Activated CD4-positive, CD25-positive, alpha-beta regulatory T cell treated with anti-CD3 and anti-CD28 coated beads, Interleukin-2, amount 50 U/mL, for 24 hours (primary cell): ENCODE data around the gene MAPKAP1.

Experiments used
- ATAC-seq, 2 donors: fragments of 150-1000 bp; cut with Tn5 transposase; one replicate each; pipeline ENCODE4 v1.10.0; 2021; ENCODE audit warnings: mild to moderate bottlenecking in 1 of 2, moderate library complexity in 1 of 2

The MAPKAP1 gene

GRCh38 chr9:125706651-125707471 lies at the start of gene MAPKAP1:
MAPKAP1 (minus strand) TSS chr9:125707208; CDS start chr9:125672574, 34,634 bp downstream.
- peak; percentile 100 for ATAC-seq

GRCh38 chr9:125756518-125756917 lies 49.5 kb upstream of the MAPKAP1 start:
- ATAC-seq = no peak

GRCh38 chr9:125755340-125755739 lies 48.3 kb upstream of the MAPKAP1 start:
- ATAC-seq = no peak

GRCh38 chr9:125754096-125754495 lies 47.1 kb upstream of the MAPKAP1 start:
- no peak for ATAC-seq

GRCh38 chr9:125752070-125752628 lies 45.1 kb upstream of the MAPKAP1 start:
- no peak for ATAC-seq

- no peak for ATAC-seq
These were observed 43.6 kb upstream of the MAPKAP1 start for GRCh38 chr9:125750627-125751011.

GRCh38 chr9:125749951-125750626 lies 43.1 kb upstream of the MAPKAP1 start:
- no peak for ATAC-seq

- no peak for ATAC-seq
These were observed 42.4 kb upstream of the MAPKAP1 start for GRCh38 chr9:125749287-125749935.

GRCh38 chr9:125748446-125749099 lies 41.6 kb upstream of the MAPKAP1 start:
- ATAC-seq = no peak

- no peak for ATAC-seq
These were observed 40.9 kb upstream of the MAPKAP1 start for GRCh38 chr9:125747765-125748445.

- ATAC-seq = peak; percentile 0 to 4
These were observed 40.2 kb upstream of the MAPKAP1 start, which contains the start of gene PBX3 for GRCh38 chr9:125747053-125747764. PBX3 (plus strand) TSS chr9:125747373.

GRCh38 chr9:125746774-125747052 lies 39.7 kb upstream of the MAPKAP1 start:
- ATAC-seq = peak; percentile 2 to 5

- peak; percentile 86 to 90 for ATAC-seq
These were observed 39.2 kb upstream of the MAPKAP1 start for GRCh38 chr9:125746017-125746773.

- ATAC-seq = no peak
These were observed 38.6 kb upstream of the MAPKAP1 start for GRCh38 chr9:125745682-125746016.

GRCh38 chr9:125745018-125745417 lies 38.0 kb upstream of the MAPKAP1 start:
- no peak for ATAC-seq

- no peak for ATAC-seq
These were observed 37.6 kb upstream of the MAPKAP1 start for GRCh38 chr9:125744616-125745015.

- no peak for ATAC-seq
These were observed 36.8 kb upstream of the MAPKAP1 start for GRCh38 chr9:125743682-125744428.

- ATAC-seq = no peak
These were observed 35.6 kb upstream of the MAPKAP1 start for GRCh38 chr9:125742657-125743056.

GRCh38 chr9:125739436-125739835 lies 32.4 kb upstream of the MAPKAP1 start:
- no peak for ATAC-seq

GRCh38 chr9:125732562-125732961 lies 25.6 kb upstream of the MAPKAP1 start:
- ATAC-seq = no peak
